HG02763 (cell line): ENCODE data around the gene RPL3.

ENCODE experiments used
- ATAC-seq: cut with Tn5 transposase; IDR thresholded peaks from one replicate; pipeline ENCODE4 v1.9.1; 2021; ENCODE audit warnings: mild to moderate bottlenecking, moderate library complexity; ENCODE audit not compliant: unreplicated experiment

RPL3 gene

GRCh38 chr22:39284142-39284980 lies 35.1 kb downstream of the RPL3 start:
- ATAC-seq = no peak

GRCh38 chr22:39283322-39284141 lies 35.9 kb downstream of the RPL3 start:
- ATAC-seq = no peak

- ATAC-seq = no peak
Observed at GRCh38 chr22:39282645-39283321, 36.6 kb downstream of the RPL3 start.

GRCh38 chr22:39281126-39281525 lies 38.3 kb downstream of the RPL3 start:
- ATAC-seq = no peak

- ATAC-seq = no peak
Observed at GRCh38 chr22:39280250-39280649, 39.2 kb downstream of the RPL3 start.

- no peak for ATAC-seq
Observed at GRCh38 chr22:39279170-39279850, 40.1 kb downstream of the RPL3 start.

- ATAC-seq = no peak
Observed at GRCh38 chr22:39278040-39278439, 41.4 kb downstream of the RPL3 start.

- no peak for ATAC-seq
Observed at GRCh38 chr22:39277142-39277607, 42.2 kb downstream of the RPL3 start.

- ATAC-seq = no peak
Observed at GRCh38 chr22:39276440-39277141, 42.8 kb downstream of the RPL3 start.

GRCh38 chr22:39275814-39276439 lies 43.5 kb downstream of the RPL3 start:
- ATAC-seq = no peak

- ATAC-seq = no peak
Observed at GRCh38 chr22:39273950-39274887, 45.2 kb downstream of the RPL3 start.

- no peak for ATAC-seq
Observed at GRCh38 chr22:39270792-39271191, 48.6 kb downstream of the RPL3 start.

GRCh38 chr22:39270280-39270679 lies 49.1 kb downstream of the RPL3 start:
- ATAC-seq = no peak

- no peak for ATAC-seq
Observed at GRCh38 chr22:39269095-39269790, 50.2 kb downstream of the RPL3 start.

GRCh38 chr22:39268645-39269044 lies 50.8 kb downstream of the RPL3 start:
- ATAC-seq = no peak

- ATAC-seq = no peak
Observed at GRCh38 chr22:39267974-39268373, 51.4 kb downstream of the RPL3 start.

GRCh38 chr22:39266398-39267030 lies 52.9 kb downstream of the RPL3 start:
- peak; percentile 55 for ATAC-seq
